UCSD-AML1 (cell line): ENCODE data around the gene ZNF786.
A peak's percentile ranks its signal among the peaks of the same experiment; 100 is the strongest.
"Not testable (repeated sequence)": the region's sequence is repeated elsewhere in the genome, so short reads cannot be mapped to it uniquely, and the experiment has no call there.

Experiments used
- DNase-seq: peaks from one replicate; lab custom pipeline; 2025; ENCODE audit not compliant: unreplicated experiment; lab: John Stamatoyannopoulos, UW

ZNF786 gene

GRCh38 chr7:149038641-149039040 is 51.9 kb downstream of the ZNF786 start:
- not testable (repeated sequence) for DNase-seq

GRCh38 chr7:149036676-149037075 is 53.8 kb downstream of the ZNF786 start:
- no peak for DNase-seq

GRCh38 chr7:149031353-149031910 is 59.1 kb downstream of the ZNF786 start:
- DNase-seq, result no peak

GRCh38 chr7:149030439-149030838 is 60.1 kb downstream of the ZNF786 start:
- DNase-seq, result not testable (repeated sequence)

- peak; percentile 95 for DNase-seq
Measured at GRCh38 chr7:149028346-149029109, 62.0 kb downstream of the ZNF786 start, which contains the start of gene PDIA4. Gene PDIA4, minus strand, starts transcription at chr7:149028505. Its CDS starts 97 bp downstream, at chr7:149028408.

GRCh38 chr7:149027611-149028345 is 62.7 kb downstream of the ZNF786 start:
- no peak for DNase-seq

- DNase-seq, result no peak
Measured at GRCh38 chr7:149027055-149027454, 63.5 kb downstream of the ZNF786 start.

- DNase-seq, result no peak
Measured at GRCh38 chr7:149023662-149024061, 66.9 kb downstream of the ZNF786 start.

GRCh38 chr7:149022756-149023360 is 67.7 kb downstream of the ZNF786 start:
- no peak for DNase-seq

GRCh38 chr7:149021725-149022062 is 68.8 kb downstream of the ZNF786 start:
- no peak for DNase-seq

- no peak for DNase-seq
Measured at GRCh38 chr7:149020483-149020882, 70.0 kb downstream of the ZNF786 start.
